ENCODE data around the gene SSC4D.
A peak's percentile ranks its signal among the peaks of the same experiment; 100 is the strongest.
"Not testable (repeated sequence)": the region's sequence is repeated elsewhere in the genome, so short reads cannot be mapped to it uniquely, and the experiment has no call there.

Gene SSC4D

GRCh38 chr7:76390092-76390491 is 19.4 kb downstream of the SSC4D start:
- TF ChIP-seq, protein P1, sequence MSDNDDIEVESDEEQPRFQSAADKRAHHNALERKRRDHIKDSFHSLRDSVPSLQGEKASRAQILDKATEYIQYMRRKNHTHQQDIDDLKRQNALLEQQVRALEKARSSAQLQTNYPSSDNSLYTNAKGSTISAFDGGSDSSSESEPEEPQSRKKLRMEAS (IDR thresholded peaks at IDR 0.05; ENCODE audit: low read depth, low read length) = no peak
- no peak for TF ChIP-seq POLR2A (IDR thresholded peaks at IDR 0.05; ENCODE audit: extremely low read depth, insufficient read length)
- TF ChIP-seq MYC (IDR thresholded peaks at IDR 0.05; ENCODE audit: low read depth, low read length) = no peak
- TF ChIP-seq, protein P2, sequence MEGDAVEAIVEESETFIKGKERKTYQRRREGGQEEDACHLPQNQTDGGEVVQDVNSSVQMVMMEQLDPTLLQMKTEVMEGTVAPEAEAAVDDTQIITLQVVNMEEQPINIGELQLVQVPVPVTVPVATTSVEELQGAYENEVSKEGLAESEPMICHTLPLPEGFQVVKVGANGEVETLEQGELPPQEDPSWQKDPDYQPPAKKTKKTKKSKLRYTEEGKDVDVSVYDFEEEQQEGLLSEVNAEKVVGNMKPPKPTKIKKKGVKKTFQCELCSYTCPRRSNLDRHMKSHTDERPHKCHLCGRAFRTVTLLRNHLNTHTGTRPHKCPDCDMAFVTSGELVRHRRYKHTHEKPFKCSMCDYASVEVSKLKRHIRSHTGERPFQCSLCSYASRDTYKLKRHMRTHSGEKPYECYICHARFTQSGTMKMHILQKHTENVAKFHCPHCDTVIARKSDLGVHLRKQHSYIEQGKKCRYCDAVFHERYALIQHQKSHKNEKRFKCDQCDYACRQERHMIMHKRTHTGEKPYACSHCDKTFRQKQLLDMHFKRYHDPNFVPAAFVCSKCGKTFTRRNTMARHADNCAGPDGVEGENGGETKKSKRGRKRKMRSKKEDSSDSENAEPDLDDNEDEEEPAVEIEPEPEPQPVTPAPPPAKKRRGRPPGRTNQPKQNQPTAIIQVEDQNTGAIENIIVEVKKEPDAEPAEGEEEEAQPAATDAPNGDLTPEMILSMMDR (IDR thresholded peaks at IDR 0.05; ENCODE audit: low read depth, low read length) = no peak
- H3K4me3 ChIP-seq (ENCODE audit: low read depth, low read length) = no peak overlapping the region
- DNase-seq (ENCODE audit: low read depth) = no peak

GRCh38 chr7:76387789-76388188 is 21.7 kb downstream of the SSC4D start:
- not testable (repeated sequence) for H3K4me3 ChIP-seq (ENCODE audit: low read depth, low read length); DNase-seq (ENCODE audit: low read depth)

DNA sequence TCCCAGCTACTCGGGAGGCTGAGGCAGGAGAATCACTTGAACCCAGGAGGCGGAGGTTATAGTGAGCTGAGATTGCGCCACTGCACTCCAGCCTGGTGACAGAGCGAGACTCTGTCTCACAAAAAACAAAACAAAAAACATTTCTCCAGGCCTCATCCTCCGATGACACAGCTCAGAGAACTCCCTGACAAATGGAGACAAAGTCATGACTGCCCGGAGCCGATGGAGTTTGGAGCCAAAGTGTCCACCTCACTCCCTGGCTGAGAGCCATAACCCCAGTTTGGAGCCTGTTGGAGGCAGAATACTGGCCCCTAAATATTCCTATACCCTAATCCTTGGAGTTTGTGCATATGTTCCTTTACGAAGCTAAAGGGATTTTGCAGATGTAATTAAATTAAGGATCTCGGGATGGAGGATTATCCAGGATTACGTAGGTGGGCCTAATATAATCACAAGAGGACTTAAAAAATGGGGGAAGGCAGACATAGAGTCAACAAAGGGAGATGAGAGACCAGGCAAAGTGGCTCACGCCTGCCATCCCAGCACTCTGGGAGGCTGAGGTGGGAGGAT is 22.7 kb downstream of the SSC4D start:
- DNase-seq (ENCODE audit: low read depth) = no peak

DNA sequence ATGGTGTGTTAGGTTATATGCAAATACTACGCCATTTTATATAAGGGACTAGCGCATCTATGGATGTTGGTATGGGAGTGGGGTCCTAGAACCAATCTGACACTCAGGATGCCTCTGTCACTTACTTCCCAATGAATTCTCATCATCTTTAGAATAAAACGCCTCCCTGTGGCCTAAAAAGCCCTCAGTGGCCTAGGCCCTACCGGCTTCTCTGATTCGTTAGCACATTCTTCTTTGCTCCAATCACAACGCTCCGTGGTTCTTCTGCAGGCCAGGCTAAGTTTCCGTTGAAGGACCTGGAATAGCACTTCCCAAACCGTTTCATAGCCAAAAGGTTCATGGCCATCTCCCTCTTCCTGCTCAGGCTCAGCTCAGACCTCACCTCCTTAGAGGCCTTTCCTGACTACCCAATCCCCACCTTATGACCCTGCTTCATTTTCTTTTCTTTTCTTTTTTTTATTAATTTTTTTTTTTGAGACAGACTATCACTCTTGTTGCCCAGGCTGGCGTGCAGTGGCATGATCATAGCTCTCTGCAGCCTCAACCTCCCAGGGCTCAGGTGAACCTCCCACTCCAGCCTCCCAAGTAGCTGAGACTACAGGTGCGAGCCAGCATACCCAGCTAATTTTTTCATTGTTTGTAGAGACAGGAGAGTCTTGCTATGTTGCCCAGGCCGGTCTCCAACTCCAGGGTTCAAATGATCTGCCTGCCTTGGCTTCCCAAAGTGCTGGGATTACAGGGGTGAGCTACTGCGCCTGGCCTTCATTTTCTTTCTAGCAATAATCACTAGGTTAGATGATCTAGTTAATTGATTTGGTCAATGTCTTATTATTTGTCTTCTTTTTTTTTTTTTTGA is 26.2 kb downstream of the SSC4D start:
- no peak overlapping the region for H3K4me3 ChIP-seq (ENCODE audit: low read depth, low read length)
- TF ChIP-seq POLR2A (IDR thresholded peaks at IDR 0.05; ENCODE audit: extremely low read depth, insufficient read length) = peak; percentile 30
- TF ChIP-seq, protein P2 (IDR thresholded peaks at IDR 0.05; ENCODE audit: low read depth, low read length) = no peak
- DNase-seq (ENCODE audit: low read depth) = peak; percentile 39

More for the DNA sequence above, 22.7 kb downstream of the SSC4D start:
- TF ChIP-seq, protein P1 (IDR thresholded peaks at IDR 0.05; ENCODE audit: low read depth, low read length) = no peak
- TF ChIP-seq POLR2A (IDR thresholded peaks at IDR 0.05; ENCODE audit: extremely low read depth, insufficient read length) = no peak
- no peak for TF ChIP-seq MYC (IDR thresholded peaks at IDR 0.05; ENCODE audit: low read depth, low read length)
- TF ChIP-seq, protein P2 (IDR thresholded peaks at IDR 0.05; ENCODE audit: low read depth, low read length) = no peak
- no peak overlapping the region for H3K4me3 ChIP-seq (ENCODE audit: low read depth, low read length)

DNA sequence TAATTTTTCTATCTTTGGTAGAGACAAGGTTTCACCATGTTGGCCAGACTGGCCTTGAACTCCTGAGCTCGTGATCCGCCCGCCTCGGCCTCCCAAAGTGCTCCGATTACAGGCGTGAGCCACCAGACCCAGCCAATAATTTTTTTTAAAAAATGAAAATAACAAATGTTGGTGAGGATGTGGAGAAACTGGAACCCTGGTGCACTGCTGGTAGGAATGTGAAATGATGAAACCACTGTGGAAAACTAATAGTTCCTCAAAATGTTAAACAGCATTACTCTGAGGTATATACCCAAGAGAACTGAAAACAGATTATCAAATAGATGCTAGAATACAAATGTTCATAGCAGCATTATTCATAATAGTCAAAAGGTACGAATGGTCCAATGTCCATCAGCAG is 27.7 kb downstream of the SSC4D start:
- DNase-seq (ENCODE audit: low read depth) = no peak
- TF ChIP-seq, protein P1 (IDR thresholded peaks at IDR 0.05; ENCODE audit: low read depth, low read length) = no peak
- TF ChIP-seq MYC (IDR thresholded peaks at IDR 0.05; ENCODE audit: low read depth, low read length) = no peak
- H3K4me3 ChIP-seq (ENCODE audit: low read depth, low read length) = no peak overlapping the region

GRCh38 chr7:76380623-76380966 is 28.9 kb downstream of the SSC4D start:
- TF ChIP-seq POLR2A (IDR thresholded peaks at IDR 0.05; ENCODE audit: extremely low read depth, insufficient read length) = no peak
- TF ChIP-seq, protein P1 (IDR thresholded peaks at IDR 0.05; ENCODE audit: low read depth, low read length) = no peak
- no peak for TF ChIP-seq MYC (IDR thresholded peaks at IDR 0.05; ENCODE audit: low read depth, low read length)
- TF ChIP-seq, protein P2 (IDR thresholded peaks at IDR 0.05; ENCODE audit: low read depth, low read length) = no peak
- no peak for DNase-seq (ENCODE audit: low read depth)
- H3K4me3 ChIP-seq (ENCODE audit: low read depth, low read length) = no peak overlapping the region
